Right lung (tissue), 5 donors: Measurements from ENCODE around the gene TBC1D21. TPM values are rescaled to one million over a fixed set of nuclear protein-coding genes. Genes with fewer than 3 reads are reported as not detected.
"Not testable (repeated sequence)": the region's sequence is repeated elsewhere in the genome, so short reads cannot be mapped to it uniquely, and the experiment has no call there.

Experiments
- DNase-seq, 2 donors: peaks; one replicate each; pipeline ENCODE4 v3.0.0-alpha.2; 2013
- polyA plus RNA-seq, 5 donors: library from polyadenylated mRNA; unstranded; fragments of 120-200 nt; gene quantifications; one replicate each; pipeline versions ENCODE4 v1.2.1 to v1.2.3, GENCODE V29; 2013; ENCODE audit warnings: inconsistent platforms in 1 of 5, low replicate concordance in 1 of 5; ENCODE audit not compliant: insufficient read length in 5 of 5, insufficient read depth in 1 of 5

TBC1D21 gene
- polyA plus RNA-seq, 5 donors: not detected

- no peak for DNase-seq
These were observed 54.8 kb downstream of the TBC1D21 start for GRCh38 chr15:73928241-73928579.

DNA sequence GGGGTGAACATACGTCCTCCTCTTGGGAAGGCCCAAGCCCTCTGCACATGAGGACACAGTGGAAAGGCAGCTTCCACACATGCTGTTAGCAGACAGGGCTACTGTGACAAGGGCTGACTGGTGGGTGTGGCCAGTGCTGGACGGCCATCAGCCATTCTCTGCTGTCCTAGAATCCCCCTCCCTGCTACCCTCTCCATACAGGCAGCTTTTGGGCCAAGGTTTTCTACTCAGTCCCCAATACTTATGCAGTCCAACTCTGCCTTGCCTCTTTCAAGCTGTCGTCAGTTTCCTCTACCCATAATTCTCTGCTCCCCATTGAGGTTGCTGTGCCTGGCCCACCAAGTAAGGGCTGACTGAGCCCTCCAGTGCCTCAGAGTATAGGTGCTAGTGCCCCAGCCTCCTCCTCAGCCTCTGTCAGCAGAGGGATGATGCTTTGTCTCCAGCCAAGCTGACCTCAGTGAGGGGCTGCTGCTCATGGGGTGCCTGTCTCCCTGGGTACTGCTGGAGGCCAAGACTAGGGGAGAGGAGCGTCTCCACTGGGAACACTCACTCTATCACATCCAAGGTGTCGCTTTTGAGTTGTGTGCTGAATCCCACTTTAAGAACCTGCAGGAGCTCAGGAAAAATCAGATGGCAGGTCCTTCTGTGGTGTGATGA, 55.7 kb downstream of the TBC1D21 start:
- DNase-seq: no peak

DNA sequence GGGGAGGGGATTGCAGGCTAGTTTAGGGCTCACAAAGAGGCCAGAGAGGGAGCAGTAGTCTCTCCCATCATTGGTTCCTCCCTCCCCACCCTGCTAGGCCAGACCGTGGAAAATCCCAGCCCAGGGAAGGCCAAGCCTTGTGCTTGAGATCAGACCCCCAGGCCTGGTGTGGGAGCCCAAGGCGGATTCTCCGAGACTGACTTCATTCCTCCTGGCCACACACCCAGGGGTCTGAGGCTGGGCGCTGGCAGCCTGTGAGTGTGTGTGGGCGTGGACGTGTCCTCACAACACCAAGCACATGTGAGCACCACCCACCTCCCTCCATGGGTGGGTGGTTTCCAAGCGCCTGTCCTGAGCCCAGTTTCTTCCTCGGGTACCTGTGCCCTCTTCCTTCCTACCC, 57.0 kb downstream of the TBC1D21 start:
- no peak for DNase-seq

DNA sequence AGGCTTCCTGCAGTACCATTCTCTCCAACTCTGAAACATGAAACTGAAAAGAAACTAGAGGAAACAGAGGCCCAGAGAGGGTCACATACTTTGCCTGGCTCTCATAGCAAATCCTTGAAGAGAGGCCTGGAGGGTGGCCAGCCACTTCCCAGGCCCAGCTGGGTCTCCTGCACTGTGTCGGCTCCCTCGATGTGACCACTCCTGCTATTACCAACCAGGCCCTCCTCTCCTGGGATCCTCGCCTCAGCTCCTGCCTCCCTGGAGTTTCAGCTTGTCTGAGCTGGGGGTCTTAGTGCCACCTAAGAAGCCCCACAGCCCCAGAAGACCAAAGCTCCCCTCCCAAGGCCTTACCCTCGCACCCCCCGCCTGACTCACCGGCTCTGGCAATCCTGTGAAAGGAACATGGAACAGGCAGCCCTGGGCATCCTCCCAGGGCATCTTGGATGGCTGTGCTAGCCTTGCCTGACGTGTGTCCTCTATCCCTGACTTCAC, 57.5 kb downstream of the TBC1D21 start:
- DNase-seq: no peak

GRCh38 chr15:73931441-73931840, 58.1 kb downstream of the TBC1D21 start:
- no peak for DNase-seq

DNA sequence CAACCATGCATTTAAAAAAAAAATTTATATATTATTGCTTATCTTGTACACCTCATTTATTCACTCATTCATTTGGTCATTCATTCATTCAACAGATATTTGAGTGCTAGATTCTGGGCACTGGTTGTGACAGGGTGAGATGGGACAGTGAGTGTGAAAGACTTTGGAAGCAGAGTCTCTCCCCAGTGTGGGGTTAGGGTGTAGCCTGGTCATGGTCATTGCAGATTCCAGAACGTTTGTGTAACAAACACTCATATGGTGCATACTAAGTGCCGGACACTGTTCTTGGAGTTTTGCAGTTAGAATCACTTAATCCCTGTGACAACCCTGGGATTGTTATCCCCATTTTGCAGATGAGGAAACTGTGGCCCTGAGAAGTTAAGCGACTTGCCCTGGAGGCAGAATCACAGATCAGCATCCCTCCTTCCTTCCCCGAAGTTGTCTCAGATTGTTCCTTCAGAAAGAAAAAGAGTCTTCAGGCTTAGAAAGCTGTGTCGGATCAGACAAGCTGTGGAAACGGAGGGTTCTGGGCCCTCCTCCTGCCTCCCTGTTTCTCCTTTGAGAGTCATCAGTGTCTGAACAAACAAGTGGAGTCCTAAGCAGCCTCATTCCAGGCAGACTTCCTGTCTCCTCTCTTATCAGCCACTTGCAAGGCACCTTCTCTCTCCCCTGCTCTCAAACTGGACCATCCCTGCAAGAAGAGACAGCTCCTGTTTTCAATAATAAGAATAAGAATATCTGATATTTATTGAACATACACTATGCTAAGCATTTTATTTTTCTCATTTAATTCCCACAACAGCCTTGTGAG, 59.2 kb downstream of the TBC1D21 start:
- no peak for DNase-seq

GRCh38 chr15:73934281-73934680, 60.9 kb downstream of the TBC1D21 start:
- DNase-seq: no peak

- DNase-seq: no peak
These were observed 62.2 kb downstream of the TBC1D21 start for GRCh38 chr15:73935547-73935946.

- DNase-seq: no peak
These were observed 62.8 kb downstream of the TBC1D21 start for GRCh38 chr15:73936181-73936580.

- no peak for DNase-seq
These were observed 63.4 kb downstream of the TBC1D21 start for GRCh38 chr15:73936588-73937290.

DNA sequence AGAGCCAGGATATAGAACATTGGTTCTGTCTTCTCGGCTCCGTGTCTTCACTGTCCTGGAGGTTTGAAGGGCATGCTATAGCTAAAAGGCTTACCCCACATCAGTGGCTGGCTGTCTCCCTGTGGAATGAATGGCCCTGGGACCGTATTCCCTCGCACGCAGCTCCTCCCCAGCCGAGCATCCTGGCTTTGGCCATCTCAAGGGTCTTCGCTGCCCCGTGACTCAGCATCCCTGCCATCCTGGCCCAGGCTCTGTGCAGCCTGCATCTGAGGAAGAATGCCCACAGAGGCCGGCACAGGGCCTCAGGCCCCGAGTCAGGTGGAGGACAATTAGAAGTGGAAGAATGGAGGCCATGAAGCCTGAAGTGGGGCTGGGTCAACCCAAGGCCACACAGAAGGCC, 63.9 kb downstream of the TBC1D21 start:
- DNase-seq: no peak

DNA sequence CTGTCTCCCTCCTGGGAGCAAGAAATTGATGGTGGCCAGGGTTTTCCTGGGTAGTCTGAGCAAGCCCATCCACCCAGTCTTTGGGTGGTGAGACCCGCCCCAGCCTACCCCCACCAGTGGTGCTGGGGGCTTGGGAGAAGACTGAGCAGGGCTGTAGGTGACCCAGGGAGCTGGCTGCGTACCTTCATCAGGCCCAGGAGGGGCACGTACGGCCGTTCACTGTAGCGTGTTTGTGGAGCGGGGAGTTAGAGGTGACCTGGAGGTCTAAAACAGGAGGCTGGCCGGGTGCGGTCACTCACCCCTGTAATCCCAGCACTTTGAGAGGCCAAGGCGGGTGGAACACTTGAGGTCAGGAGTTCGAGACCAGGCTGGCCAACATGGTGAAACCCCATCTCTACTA, 64.4 kb downstream of the TBC1D21 start:
- no peak for DNase-seq

GRCh38 chr15:73938516-73938915, 65.2 kb downstream of the TBC1D21 start:
- not testable (repeated sequence) for DNase-seq

Other genes starting within 250 kb of the TBC1D21 start
- gene NPTN, start 240.2 kb upstream of the TBC1D21 start, polyA plus RNA-seq: 100 to 1,000 TPM; 110 to 143 (median 126) TPM
- 100 to 1,000 TPM; 138 to 179 (median 150) TPM for gene CD276, start 189.2 kb upstream of the TBC1D21 start, polyA plus RNA-seq
- gene INSYN1, start 120.2 kb upstream of the TBC1D21 start, polyA plus RNA-seq: 10 to 100 TPM; 15.8 to 54.9 (median 22.5) TPM
- gene LOXL1, start 52.9 kb downstream of the TBC1D21 start, polyA plus RNA-seq: 100 to 1,000 TPM; 123 to 201 (median 139) TPM
- 10 to 100 TPM in 4 of 5 donors, 1 to 10 TPM in 1; 9.4 to 17.8 (median 12.5) TPM for gene STOML1, start 118.7 kb downstream of the TBC1D21 start, polyA plus RNA-seq
- gene PML, start 121.2 kb downstream of the TBC1D21 start, polyA plus RNA-seq: 10 to 100 TPM; 30.7 to 54.1 (median 43.0) TPM
- under 1 TPM in 3 of 5 donors, not detected in 2; 0.08 to 0.86 (median 0.15) TPM for gene GOLGA6A, start 209.0 kb downstream of the TBC1D21 start, polyA plus RNA-seq